ENCODE data around the gene SLC1A5.
"Not testable (repeated sequence)": the region's sequence is repeated elsewhere in the genome, so short reads cannot be mapped to it uniquely, and the experiment has no call there.

Gene SLC1A5

GRCh38 chr19:46788262-46788967 lies at the start of gene SLC1A5:
SLC1A5 (minus strand) TSS chr19:46788594; CDS start chr19:46787965, 629 bp downstream.
- DNase-seq (ENCODE audit: low spot score) = peak; percentile 98

- DNase-seq (ENCODE audit: low spot score) = peak; percentile 8
Observed at GRCh38 chr19:46838160-46838559, 49.8 kb upstream of the SLC1A5 start.

- DNase-seq (ENCODE audit: low spot score) = no peak
Observed at GRCh38 chr19:46834984-46835383, 46.6 kb upstream of the SLC1A5 start.

- no peak for DNase-seq (ENCODE audit: low spot score)
Observed at GRCh38 chr19:46834121-46834520, 45.7 kb upstream of the SLC1A5 start.

- no peak for DNase-seq (ENCODE audit: low spot score)
Observed at GRCh38 chr19:46830864-46831263, 42.5 kb upstream of the SLC1A5 start.

- no peak for DNase-seq (ENCODE audit: low spot score)
Observed at GRCh38 chr19:46828484-46828883, 40.1 kb upstream of the SLC1A5 start.

- DNase-seq (ENCODE audit: low spot score) = no peak
Observed at GRCh38 chr19:46825731-46826055, 37.3 kb upstream of the SLC1A5 start.

- DNase-seq (ENCODE audit: low spot score) = no peak
Observed at GRCh38 chr19:46824890-46825730, 36.7 kb upstream of the SLC1A5 start.

GRCh38 chr19:46823049-46823448 lies 34.7 kb upstream of the SLC1A5 start:
- peak; percentile 81 for DNase-seq (ENCODE audit: low spot score)

GRCh38 chr19:46822410-46822787 lies 34.0 kb upstream of the SLC1A5 start:
- DNase-seq (ENCODE audit: low spot score) = not testable (repeated sequence)

- DNase-seq (ENCODE audit: low spot score) = peak; percentile 14
Observed at GRCh38 chr19:46821512-46822409, 33.4 kb upstream of the SLC1A5 start.

- DNase-seq (ENCODE audit: low spot score) = no peak
Observed at GRCh38 chr19:46818812-46819211, 30.4 kb upstream of the SLC1A5 start.

GRCh38 chr19:46815833-46816627 lies 27.6 kb upstream of the SLC1A5 start:
- no peak for DNase-seq (ENCODE audit: low spot score)

- DNase-seq (ENCODE audit: low spot score) = no peak
Observed at GRCh38 chr19:46813839-46814358, 25.5 kb upstream of the SLC1A5 start.

- no peak for DNase-seq (ENCODE audit: low spot score)
Observed at GRCh38 chr19:46812977-46813838, 24.8 kb upstream of the SLC1A5 start.

GRCh38 chr19:46809534-46810272 lies 21.3 kb upstream of the SLC1A5 start:
- DNase-seq (ENCODE audit: low spot score) = no peak

- DNase-seq (ENCODE audit: low spot score) = no peak
Observed at GRCh38 chr19:46806656-46807055, 18.3 kb upstream of the SLC1A5 start.

- not testable (repeated sequence) for DNase-seq (ENCODE audit: low spot score)
Observed at GRCh38 chr19:46804432-46804831, 16.0 kb upstream of the SLC1A5 start.

- DNase-seq (ENCODE audit: low spot score) = no peak
Observed at GRCh38 chr19:46803555-46803954, 15.2 kb upstream of the SLC1A5 start.

- no peak for DNase-seq (ENCODE audit: low spot score)
Observed at GRCh38 chr19:46802152-46802551, 13.8 kb upstream of the SLC1A5 start.

All from D341Med (cell line).